ENCODE results near the gene MTFR2.

MTFR2 gene

GRCh38 chr6:136192902-136193301 lies 57.2 kb downstream of the MTFR2 start:
- in situ Hi-C loops (cut with HindIII; ENCODE audit: low pct_unique_long_range_greater_than_20kb, low sequenced_read_pairs) = no loop called here
- no peak for TF ChIP-seq JUND (IDR thresholded peaks at IDR 0.05; ENCODE audit: low read depth)
- no peak for DNase-seq (ENCODE audit: low read depth in 1 of 2, low spot score in 1 of 2)

GRCh38 chr6:136191606-136192312 lies 58.4 kb downstream of the MTFR2 start:
- DNase-seq (ENCODE audit: low read depth in 1 of 2, low spot score in 1 of 2) = no peak
- in situ Hi-C loops (cut with HindIII; ENCODE audit: low pct_unique_long_range_greater_than_20kb, low sequenced_read_pairs) = no loop called here
- no peak for TF ChIP-seq JUND (IDR thresholded peaks at IDR 0.05; ENCODE audit: low read depth)

GRCh38 chr6:136189104-136189503 lies 61.0 kb downstream of the MTFR2 start:
- no peak for TF ChIP-seq JUND (IDR thresholded peaks at IDR 0.05; ENCODE audit: low read depth)
- DNase-seq (ENCODE audit: low read depth in 1 of 2, low spot score in 1 of 2) = no peak
- in situ Hi-C loops (cut with HindIII; ENCODE audit: low pct_unique_long_range_greater_than_20kb, low sequenced_read_pairs) = no loop called here

- DNase-seq (ENCODE audit: low read depth in 1 of 2, low spot score in 1 of 2) = no peak
- no peak for TF ChIP-seq JUND (IDR thresholded peaks at IDR 0.05; ENCODE audit: low read depth)
- in situ Hi-C loops (cut with HindIII; ENCODE audit: low pct_unique_long_range_greater_than_20kb, low sequenced_read_pairs) = no loop called here
Measured at GRCh38 chr6:136188486-136188885, 61.6 kb downstream of the MTFR2 start.

GRCh38 chr6:136186363-136186762 lies 63.7 kb downstream of the MTFR2 start:
- in situ Hi-C loops (cut with HindIII; ENCODE audit: low pct_unique_long_range_greater_than_20kb, low sequenced_read_pairs) = no loop called here
- no peak for TF ChIP-seq JUND (IDR thresholded peaks at IDR 0.05; ENCODE audit: low read depth)
- no peak for DNase-seq (ENCODE audit: low read depth in 1 of 2, low spot score in 1 of 2)

GRCh38 chr6:136184738-136185137 lies 65.4 kb downstream of the MTFR2 start:
- in situ Hi-C loops (cut with HindIII; ENCODE audit: low pct_unique_long_range_greater_than_20kb, low sequenced_read_pairs) = no loop called here
- no peak for DNase-seq (ENCODE audit: low read depth in 1 of 2, low spot score in 1 of 2)
- TF ChIP-seq JUND (IDR thresholded peaks at IDR 0.05; ENCODE audit: low read depth) = no peak

GRCh38 chr6:136181861-136182260 lies 68.2 kb downstream of the MTFR2 start:
- no peak for DNase-seq (ENCODE audit: low read depth in 1 of 2, low spot score in 1 of 2)
- in situ Hi-C loops (cut with HindIII; ENCODE audit: low pct_unique_long_range_greater_than_20kb, low sequenced_read_pairs) = no loop called here
- no peak for TF ChIP-seq JUND (IDR thresholded peaks at IDR 0.05; ENCODE audit: low read depth)

GRCh38 chr6:136181512-136181833 lies 68.6 kb downstream of the MTFR2 start:
- no peak for DNase-seq (ENCODE audit: low read depth in 1 of 2, low spot score in 1 of 2)
- in situ Hi-C loops (cut with HindIII; ENCODE audit: low pct_unique_long_range_greater_than_20kb, low sequenced_read_pairs) = no loop called here
- TF ChIP-seq JUND (IDR thresholded peaks at IDR 0.05; ENCODE audit: low read depth) = no peak

All from T47D (cell line).